Muscle of back (tissue), 11 donors: ENCODE results near the gene DGKI. TPM values are rescaled to one million over a fixed set of nuclear protein-coding genes. Genes with fewer than 3 reads are reported as not detected.

Source experiments
- DNase-seq, 3 donors: peaks; one replicate each; pipeline versions ENCODE4 v3.0.0 to v3.0.0-alpha.2; 2013
- polyA plus RNA-seq, 10 donors: library from polyadenylated mRNA; unstranded; fragments of 120-200 nt; gene quantifications; one replicate each; pipeline ENCODE4 v1.2.1, GENCODE V29; 2013; ENCODE audit not compliant: insufficient read length in 10 of 10

DGKI gene
- polyA plus RNA-seq, 10 donors = 0.44 to 1.5 (median 0.66) TPM

DNA sequence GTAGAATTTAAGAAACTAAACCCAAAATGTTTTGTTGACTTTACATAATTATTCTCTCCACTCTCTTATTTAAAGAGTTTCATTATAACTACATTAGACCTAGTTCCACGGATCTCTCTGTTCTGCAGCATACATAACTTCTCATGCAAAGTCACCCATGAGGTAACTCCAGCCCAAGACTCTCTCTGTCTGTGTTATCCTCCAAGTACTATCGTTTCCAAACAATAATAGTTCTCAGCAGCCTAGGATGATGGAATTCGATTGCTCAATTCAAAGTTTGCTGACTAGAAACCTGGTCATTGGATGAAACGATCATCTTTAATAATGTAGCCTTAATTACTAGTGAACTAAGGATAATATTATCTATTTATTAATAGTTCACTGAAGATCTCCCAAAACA, 300.1 kb downstream of the DGKI start:
- DNase-seq = no peak

DNA sequence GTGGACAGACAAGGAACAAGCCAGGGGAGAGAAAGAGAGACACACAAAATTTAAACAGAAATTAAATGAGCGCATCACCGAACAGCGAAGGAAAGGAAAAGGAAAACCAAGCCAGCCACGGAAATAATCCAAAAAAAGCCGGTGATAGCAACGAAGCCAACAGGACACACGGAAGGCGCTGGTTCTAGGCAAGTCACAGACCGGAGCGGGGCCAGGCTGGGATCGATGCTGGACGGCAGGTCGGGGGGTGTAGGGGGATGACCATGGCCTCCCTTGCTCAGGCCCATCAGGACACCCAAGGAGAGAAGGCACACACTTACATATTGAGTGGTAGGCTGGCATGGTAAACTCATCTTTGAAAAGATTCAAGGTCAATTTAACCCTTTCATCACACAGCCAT, 300.8 kb downstream of the DGKI start:
- no peak for DNase-seq

DNA sequence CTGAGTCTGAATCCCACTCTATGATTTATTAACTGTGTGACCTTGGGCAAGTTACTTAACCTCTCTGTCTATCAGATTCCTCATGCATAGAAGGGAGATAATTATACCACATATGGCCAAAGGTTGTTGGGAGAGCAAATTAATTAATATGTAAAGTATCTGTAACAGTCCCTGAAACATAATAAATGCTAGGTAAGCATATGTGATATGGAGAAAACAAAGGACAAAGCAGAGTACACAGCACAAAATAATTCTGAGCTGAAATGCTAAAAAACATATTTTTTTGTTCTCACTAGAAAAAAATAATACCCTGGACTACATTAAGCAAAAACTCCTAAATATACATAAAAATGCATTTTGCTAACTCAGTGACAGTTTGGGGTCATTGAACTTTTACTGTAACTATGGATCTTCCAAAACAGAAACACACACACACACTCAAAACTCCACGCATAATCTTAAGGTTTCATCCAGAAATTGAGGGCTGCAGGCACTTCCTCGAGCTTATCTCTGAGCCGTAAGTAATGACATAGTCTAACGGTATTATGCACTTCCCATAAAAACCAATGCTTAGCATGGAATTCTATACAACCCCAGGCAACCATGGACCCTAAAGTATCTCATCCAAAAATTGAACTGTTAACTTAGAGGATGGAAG, 301.6 kb downstream of the DGKI start:
- peak in 2 of 3 donors; percentile 8 to 45 for DNase-seq

DNA sequence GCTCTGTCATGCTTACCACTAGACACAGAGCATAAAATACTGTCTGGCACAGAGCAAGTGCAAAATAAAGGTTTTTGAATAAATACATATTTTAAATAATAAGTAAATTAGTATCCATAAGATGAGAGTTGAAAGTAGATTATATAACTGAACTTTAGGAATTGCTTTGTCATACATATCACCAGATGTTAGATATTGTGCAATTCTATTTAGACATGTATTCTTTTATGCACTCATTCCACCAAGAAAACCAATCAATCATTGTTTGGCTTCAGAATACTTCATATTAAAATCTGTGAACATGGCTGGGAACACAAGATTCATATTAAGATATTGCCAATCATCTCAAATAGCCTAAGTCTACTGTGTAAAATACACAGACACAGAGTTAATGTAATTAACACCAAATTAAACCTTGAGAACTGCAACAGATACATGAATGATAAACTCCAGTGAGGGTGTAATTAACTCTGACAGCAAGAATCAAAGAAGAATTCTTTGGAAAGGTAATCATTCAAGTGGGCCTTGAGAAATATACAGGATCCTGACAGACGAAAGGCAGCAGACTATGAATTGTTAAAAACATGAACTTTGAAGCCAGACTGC, 302.2 kb downstream of the DGKI start:
- DNase-seq = no peak

DNA sequence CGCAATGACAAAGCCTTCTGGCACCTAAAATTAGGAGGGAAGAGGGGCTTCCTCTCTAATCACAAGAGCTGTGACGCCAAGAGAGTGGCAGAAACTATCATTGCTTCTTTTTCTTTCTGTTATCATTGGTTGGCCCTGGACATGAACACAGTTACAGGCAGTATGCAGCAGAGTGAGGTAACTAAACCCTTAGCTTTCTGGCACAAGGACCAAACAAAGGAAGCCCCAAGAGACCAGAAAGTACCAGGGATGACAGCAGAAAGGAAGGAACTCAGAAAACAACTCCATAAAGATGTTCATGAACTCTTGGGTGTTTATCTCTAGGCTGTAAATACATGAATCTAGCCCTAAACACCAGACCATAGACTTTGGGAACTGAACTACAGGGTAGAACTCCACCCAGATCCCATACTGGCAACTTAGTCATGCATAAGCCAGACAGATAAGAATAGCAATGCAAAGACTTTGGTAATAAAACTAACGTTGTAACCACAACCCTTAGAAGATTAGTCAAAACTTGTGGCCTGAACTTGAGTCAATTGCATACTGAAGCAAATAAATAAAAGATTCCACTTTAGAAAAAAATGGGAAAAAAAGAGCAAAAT, 307.6 kb downstream of the DGKI start:
- peak in 1 of 3 donors; percentile 63 for DNase-seq

DNA sequence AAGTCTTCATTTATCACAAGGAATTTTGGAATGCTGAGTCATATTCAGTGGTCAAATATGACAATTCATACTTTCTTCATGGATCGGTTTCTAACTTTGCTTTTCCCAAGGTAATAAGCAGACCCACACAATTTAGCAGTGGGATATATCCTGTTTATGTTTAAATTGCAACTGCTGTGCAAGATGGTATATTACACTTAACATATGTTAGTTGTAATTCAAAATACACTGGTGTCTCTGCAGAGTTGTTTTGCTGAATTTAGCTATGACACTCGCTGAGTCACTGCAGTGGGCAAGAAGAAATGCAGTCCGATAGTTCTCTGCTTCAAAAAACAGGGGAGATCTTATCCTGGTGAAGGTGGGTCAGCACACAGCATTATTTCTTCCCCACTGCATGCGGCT, 308.4 kb downstream of the DGKI start:
- DNase-seq = peak in 1 of 3 donors; percentile 62

DNA sequence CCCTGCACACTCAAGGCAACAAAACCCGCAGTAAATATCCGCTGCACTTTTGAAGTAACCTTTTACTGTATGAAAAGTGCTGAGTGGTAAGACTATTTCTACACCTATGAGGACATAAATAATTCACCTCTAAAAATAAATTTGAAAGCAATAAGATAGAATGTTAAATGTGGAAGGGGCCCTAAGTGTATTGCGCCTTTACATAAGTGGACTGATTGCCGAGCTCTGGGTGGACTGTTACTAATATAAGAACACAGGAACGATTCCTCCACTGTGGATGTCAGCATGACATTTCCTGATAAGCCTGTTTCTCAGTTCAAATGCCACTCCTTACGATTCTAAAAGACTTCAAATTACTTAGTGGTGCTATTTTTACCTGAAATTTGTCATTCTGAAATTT, 311.2 kb downstream of the DGKI start:
- DNase-seq = no peak

DNA sequence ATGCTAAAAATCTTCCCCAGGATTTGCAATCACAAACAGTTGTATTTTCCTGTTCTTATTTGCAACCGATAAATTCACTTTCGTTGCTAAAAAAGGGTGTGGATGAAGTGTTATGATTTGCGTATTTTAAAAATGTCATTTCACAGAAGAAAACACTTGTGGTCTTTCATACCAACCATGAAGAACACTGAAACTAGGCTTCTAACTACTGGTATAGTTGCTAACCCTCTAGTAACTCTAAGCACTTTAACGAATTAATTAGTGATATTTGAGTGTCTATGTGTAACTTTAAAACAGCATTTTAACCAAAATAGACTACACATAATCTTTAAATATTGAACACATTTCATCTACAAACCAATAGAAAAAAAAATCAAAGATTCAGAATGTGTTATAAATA, 315.1 kb downstream of the DGKI start:
- DNase-seq = no peak

DNA sequence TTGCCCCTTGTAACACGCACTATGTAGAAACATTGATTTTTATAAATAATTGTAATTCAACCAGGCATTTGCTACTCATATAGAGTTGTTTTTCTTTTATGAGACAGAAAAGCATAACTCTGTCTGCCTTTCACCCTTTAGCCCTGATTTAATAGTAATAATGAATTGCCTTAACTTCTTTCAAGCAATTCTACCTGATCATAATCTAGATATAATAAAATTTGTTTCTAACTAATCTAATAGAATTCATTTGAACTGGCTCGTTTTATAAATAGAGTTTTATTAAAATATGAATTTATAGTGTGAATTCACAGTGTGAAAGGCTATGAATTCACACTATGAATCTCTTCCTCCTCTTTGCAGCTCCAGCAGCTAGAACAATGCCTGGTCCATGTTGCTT, 319.1 kb downstream of the DGKI start:
- DNase-seq = no peak

DNA sequence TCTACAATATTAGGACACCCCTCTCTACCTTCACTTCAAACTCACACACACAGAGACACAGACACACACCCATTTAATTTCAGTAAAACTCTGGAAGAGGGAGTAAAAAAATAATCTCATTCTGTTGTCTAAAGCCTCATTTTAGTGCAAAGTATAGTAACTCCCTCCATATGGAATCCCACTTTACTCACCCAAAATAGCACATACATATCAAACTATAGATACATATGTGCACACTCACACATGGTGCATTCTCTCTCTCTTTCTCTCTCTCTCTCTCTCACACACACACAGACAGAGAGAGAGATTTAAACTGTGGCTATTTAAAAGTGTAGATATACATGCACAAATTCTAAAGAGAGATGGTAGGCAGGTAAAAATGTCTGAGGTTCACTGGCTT, 323.6 kb downstream of the DGKI start:
- DNase-seq = no peak

DNA sequence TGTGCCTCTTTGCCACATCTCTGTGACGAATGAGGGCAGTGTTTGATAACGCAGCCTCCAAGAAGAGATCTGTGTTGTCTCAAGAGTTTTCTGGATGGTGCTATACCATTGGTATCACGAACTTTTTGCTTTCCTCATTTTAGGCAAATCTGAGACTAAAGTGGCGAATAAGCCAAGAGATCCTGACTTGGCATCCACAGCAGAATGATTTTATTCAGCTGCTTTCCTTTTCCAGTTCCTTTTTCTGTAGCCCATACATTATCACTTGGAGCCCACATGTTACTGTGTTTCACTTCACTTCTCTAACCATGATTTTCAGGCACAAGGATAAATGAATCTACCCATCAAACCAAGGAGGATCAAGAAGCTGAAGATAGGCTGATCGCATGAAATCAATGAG, 325.3 kb downstream of the DGKI start:
- no peak for DNase-seq

DNA sequence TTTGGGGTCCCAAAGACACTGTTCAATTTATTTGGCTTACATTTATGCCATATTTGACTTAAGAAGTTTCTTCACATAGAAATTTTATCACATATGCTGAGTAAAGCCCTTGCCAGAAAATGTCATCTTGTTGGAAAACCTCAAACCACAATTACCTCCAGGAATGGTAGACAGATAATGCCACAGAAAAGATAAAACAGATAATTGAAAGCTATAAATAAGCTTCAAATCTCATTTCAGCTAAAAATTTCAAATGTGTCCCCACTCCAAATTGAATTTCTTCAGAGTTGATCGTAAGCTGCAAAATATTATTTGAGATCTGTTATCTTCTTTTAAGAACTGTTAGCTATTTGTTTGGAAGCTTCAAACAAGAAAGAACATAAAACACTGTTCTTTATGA, 326.8 kb downstream of the DGKI start:
- peak in 1 of 3 donors; percentile 12 for DNase-seq

DNA sequence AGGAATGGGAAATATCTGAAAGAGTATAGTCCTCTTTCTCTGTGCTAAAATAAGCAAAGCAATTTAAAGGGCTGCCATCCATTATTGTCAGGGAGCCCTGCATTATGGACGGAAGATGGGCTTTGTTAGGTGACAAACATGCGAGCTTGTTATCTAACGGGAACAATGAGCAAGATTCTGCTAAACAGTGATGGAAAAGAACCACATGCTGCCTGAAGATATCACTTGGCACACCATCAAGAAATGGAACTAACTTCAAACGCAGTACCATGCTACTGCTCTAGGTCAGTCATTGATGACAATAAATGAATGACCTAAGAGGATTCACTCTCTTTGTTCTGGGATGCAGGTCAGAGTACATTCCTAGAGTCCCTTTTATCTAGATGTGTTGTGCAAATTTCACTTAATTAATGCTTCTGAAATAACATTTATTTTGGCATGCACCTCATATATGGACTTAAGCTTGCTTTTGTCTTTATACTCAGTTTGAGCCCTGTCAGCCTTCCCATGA, 327.5 kb downstream of the DGKI start:
- DNase-seq = no peak

DNA sequence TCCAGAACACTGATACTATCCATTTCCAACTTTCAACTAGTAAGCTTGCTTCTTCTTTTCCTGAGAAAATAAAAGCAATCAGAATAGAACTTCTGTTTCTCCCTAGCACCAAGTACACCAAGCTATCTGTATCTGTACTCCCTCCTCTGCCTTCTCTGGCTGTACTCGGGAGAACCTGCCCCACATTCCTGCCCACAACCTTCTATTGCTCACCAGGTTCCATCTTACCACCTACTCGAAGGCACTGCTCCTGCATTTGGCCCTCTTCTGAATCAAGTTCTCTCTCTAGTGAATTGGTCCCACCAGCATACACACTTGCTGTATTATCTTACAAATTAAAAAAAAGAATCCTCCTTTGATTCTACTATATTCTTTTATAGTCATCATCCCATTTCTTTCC, 333.7 kb downstream of the DGKI start:
- DNase-seq = no peak

DNA sequence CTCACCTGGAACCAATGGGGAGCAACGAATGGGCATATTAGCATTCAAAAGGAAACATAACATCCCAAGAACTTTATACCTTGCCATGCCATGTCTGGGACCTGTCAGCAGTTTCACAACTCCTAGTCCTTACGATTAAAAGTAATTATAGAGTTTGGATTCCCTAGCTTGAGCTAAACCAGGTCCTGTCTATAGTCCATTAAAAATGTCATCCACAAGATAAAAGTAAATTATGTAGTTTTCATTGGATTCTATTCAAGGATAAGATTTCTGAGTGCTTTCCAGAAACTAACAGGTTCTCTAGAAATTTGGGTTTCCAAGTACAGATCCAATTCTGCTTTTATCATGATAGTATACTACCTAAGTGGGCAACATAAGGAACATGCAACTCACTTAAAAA, 339.7 kb downstream of the DGKI start:
- no peak for DNase-seq

DNA sequence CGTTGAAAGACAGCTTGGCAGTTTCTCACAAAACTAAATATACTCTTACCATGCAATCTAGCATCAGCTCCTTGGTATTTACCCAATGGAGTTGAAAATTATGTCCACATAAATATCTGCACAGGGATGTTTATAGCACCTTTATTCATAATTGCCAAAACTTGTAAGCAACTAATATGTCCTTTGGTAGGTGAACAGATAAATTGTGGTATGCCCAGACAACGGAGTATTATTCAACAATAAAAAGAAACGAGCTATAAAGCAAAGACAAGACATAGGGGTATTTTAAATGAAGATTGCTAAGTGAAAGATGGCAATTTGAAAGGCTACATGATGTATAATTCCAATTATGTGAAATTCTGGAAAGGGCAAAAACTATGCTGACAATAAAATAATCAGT, 340.7 kb downstream of the DGKI start:
- DNase-seq = no peak

DNA sequence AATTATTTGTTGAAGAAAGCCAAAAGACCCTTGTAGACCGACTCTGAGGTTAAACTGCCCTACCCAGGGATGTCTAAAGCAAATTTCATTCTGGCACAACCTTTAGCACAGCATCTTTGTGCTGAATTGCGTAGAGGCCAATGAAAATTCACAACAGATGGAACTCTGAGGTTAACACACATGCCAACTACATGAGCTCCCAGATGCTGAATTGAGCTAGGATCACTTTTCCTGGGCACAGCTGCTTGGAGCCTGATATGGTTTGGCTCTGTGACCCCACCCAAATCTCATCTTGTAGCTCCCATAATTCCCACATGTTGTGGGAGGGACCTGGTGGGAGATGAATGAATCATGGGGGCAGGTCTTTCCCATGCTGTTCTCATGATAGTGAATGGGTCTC, 345.2 kb downstream of the DGKI start:
- no peak for DNase-seq

DNA sequence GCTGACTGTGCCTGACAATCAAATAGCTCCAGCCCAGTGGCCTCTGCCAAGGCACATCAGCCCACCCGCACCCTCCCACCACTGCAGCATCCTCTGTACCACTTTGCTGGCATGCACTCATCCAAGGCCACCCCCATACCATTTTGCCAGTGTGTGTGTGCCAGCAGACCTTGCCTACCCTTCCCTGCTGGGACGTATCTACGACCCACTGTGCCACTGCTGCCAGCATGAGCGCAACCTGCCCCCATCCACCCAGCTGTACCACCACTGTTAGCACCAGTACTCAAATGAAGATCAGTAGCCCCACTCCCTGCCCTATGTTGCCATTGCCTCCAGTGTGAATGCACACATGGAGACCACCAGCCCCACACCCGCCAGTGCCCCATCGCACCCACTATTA, 353.9 kb downstream of the DGKI start:
- no peak for DNase-seq

DNA sequence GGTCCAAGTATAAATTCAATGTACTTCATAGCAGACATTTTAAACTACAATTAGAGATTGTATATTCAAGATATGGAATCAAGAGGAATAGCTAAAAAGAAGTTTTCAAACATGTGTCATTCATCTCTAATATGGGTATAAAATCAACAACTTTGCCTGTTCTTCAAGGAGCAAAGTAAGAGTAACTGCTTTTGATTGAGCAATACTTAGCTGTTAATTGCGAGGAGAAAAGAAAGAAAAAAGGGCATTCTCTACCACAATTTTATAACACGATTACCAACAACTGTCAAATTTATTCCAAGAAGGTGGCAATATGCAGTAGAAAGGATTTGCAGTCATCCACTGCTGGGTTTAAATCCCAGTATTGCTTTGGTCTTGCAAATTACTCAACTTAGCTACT, 356.9 kb downstream of the DGKI start:
- DNase-seq = no peak

DNA sequence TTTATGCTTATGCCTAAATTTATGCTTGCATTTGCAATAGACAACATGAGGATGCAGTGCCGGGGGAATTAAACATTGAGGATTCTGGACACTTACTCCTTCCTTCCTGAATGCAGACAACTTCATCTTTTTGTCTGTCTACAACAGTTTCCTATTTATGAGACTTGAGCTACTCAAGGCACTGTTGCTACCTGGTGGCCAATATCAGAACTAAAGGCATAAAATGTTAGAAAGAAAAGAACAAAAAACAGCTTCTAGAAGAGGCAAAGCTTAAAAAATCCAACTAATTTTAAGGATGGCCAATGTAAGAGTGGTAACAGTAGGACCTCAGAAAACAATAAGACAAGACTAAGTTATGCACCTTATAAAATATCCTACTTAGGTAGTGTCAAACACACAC, 358.7 kb downstream of the DGKI start:
- peak in 2 of 3 donors; percentile 2 to 21 for DNase-seq

DNA sequence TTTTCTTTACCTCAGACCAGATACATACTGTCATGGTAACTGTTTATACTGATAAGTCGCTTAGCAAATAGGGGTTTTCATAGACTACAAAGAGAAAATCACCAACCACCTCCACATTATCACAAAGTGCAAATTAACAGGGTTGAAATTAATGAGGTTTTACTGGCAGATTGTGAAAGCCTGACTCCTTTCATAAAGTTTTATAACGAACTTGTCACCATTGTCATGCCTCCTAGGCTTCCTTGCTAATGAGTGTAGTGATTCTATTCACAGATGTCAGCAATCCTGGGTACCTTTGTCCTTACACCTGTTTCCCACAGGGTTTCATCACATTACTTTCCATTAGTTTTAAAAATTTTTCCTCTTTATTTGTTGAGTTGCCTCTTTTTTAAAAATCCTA, 361.0 kb downstream of the DGKI start:
- no peak for DNase-seq

DNA sequence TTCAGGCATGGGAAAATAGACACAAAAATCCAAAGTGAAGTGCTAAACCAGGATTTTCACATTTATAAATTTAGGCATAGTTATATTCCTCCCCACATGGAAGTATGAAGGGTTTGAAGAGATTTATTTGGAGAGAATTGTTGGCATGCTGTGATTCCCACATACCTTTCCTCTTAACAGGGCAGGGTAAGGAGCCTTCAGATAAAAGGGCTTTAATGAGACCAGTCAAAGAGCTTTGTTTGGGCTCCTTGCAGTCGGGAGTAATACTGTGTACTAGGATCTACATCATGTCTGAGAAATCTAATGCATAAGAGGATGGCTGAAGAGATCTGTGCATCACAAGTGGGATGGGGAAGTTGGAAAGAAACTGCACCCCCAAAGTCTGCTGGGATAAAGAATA, 362.4 kb downstream of the DGKI start:
- no peak for DNase-seq

DNA sequence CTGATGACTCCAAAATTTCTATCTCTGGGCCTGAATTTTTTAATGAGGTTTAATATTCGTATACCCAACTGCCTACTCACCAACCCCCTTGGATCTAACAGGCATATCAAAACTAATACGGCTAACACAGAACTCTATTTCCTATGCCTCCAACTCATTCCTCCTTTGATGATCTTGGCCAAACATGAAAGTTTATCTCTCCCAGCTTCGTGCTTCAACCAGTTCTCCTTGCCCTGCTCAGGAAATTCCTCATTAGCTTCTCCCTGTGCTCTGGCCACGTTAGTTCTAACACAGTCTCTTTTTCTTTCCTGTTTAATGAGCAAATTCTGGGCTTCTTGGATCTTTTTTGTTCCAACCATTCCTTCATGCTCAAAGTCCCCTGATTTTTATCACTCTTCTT, 364.3 kb downstream of the DGKI start:
- DNase-seq = peak in 1 of 3 donors; percentile 1
